HG03457 (cell line): Measurements from ENCODE around the gene PAX6.

Experiments used
- ATAC-seq: cut with Tn5 transposase; IDR thresholded peaks from one replicate; pipeline ENCODE4 v1.9.1; 2021; ENCODE audit warnings: moderate number of reproducible peaks; ENCODE audit not compliant: unreplicated experiment

Gene PAX6

DNA sequence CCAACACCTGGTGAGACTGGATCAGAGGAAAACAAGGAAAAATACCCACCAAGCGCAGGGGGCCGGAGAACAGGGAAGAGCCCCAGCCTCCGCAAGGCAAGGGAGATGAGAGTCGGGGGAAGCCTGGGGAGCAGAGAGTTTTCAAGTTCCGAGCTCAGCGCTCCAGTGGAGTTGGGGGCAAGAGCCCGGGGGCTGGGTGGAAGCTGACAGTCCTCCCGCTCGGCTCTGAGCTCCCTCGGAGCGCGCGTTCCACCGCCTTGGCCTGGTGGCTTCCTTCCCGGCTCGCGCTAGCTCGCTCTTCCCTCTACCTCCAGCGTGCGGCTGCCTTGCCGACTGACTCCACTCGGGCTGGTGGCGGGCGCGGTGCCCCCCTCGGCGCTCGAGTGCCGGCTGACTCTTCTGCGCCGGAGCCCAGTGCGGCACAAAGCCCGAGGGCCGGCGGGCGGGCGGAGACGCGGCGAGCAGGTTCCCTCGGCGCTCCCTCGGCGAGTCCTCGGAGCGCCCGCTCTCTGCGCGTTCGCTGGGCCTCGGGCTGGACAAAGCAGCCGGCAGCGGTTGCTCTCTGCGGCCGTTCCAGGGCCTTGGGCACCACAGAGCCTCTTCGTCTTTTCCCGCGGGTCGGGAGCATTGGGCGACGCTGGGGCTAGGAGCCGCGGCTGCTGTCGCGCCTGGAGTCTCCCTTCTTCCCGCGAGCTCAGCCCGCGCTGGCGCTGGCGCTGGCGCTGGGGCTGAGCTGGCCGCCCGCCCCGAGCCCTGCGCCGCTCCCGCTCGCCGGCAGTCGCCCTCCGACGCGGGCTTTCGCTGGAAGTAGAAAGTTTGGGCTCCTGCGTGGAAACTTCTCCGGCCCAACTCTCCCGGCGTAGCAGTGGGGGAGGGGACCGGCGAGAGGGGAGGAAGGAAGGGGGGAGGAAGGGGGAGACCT is 1.0 kb downstream of the PAX6 start:
- ATAC-seq = no peak

DNA sequence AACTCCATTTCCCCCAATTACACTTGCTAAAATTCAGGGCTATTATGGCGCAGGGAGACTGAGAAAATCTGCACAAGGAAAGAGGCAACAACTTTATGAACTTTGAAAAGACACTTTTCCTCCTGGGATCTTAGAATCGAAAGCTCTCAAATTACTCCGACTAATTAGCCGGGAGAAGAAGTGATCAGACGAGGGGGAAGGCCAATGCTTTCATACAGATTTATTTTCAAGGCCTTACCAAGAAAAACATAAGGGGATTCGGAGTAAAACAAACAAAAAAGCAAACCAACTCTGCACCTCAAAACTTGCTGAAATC is 1.6 kb downstream of the PAX6 start:
- ATAC-seq = no peak

DNA sequence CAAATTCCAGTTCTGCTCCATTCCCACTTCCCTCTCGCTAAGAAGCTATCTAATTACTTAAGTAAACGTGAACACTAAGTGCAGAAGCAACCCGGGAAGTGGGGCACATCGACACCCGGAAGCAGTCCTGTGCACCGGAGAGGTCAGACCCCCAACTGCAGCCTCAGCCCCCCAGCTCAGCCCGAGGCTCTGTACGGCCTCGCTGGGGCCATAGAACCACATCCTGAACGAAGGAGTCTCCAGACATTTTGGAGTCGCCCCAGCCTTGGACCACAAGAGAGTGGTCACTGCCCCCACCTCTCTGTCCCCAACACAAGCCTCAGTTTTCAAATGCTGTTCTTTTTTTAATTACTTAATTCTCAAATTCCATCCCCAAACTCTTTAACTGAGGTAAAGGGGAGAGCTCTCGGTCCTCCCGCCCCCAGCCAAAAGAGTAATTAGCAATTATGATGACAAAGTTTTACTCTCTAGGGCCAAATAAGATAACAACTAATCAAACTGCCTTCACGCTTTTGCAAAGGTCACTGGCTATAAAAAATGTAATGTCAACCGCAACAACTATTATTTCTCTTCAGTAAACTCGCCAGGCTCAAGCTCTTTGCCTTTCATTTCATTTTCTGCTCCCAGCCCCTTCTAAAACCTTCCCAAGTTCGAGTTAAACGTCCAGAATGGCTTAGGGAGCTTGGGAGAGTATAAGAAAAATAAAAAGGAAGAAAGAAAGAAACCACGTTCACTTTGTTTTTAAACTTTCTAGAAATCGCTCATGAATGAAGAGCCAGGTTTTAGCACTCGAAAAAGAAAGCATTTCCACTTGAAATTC is 2.2 kb downstream of the PAX6 start:
- no peak for ATAC-seq

DNA sequence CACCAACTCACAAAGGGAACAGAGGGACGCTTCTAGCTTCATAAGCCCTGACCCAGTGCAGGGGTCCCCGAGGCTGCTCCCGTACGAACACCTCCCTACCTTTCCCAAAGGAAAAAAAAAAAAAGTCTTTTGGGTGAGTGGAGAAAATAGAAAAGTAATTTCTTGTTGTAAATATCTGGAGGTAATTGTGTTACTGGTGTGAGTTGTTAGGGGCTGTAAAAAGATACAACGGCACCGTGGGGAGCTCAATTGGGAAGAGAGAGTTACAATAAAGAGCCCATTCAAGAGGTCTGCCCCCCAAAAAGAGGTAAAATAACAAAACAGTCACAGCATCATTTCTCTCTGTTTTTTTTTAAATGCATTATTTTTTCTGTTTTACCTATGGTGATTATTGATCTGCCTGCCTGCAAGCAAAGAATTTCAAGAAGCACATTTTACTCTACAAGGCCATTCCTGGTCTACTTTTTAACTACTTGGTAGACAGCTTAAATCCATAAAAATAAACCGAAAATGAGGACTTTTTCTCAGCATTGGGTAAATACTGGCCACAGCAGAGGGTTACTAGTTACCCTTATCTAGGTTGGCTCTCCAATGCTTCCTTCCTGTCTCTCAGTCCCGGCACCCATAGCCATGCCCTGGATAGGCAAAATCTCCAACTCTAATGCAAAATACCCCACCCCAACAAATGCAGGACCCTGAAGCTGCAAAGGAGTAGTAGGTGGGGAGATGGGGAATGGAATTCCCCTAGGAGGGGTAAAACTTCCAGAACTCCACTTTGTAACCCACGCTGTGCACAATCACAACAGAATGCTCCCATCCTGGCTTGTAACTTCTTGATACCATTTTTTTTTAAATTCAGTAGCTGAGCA is 3.1 kb downstream of the PAX6 start:
- ATAC-seq = no peak

DNA sequence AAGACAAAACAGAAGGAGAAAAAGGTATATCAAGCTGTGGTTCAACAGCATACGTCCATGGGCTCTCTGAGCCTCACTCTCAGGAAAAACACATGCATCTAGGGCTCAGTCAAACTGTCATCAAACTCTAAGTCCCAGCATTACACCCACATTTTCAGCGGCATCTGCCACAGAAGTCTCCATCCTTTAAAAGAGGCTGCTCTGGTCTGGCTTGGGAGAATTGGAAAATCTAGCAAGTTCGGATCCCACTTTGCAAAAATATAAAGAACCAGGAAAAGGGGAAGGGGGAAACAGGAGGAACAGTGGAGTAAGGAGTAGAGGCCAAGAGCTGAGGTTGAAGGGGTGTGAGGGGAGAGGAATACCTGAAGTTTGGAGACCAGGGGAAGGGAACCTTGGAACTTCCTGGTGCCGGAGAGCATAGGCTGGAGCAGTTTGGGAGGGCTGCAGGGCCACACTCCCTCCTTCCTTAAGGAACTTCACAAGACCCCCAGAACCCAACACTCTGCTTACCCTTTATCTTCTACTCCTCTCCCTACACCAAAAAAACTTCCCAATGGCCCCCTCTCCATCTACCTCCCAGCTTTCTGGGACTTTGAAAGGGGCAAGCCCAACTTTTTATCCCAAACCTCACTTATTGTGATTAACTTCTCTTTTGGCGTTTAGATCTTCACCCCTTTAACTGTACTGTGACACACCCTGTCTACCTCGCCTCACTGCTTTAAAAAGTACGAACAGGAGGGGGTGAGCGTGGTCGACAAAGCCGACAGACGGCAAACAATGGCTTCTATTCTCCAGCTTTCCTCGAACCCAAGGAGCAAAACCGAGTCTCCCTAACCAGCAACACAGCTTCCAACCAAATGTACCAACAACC is 4.0 kb downstream of the PAX6 start:
- no peak for ATAC-seq

DNA sequence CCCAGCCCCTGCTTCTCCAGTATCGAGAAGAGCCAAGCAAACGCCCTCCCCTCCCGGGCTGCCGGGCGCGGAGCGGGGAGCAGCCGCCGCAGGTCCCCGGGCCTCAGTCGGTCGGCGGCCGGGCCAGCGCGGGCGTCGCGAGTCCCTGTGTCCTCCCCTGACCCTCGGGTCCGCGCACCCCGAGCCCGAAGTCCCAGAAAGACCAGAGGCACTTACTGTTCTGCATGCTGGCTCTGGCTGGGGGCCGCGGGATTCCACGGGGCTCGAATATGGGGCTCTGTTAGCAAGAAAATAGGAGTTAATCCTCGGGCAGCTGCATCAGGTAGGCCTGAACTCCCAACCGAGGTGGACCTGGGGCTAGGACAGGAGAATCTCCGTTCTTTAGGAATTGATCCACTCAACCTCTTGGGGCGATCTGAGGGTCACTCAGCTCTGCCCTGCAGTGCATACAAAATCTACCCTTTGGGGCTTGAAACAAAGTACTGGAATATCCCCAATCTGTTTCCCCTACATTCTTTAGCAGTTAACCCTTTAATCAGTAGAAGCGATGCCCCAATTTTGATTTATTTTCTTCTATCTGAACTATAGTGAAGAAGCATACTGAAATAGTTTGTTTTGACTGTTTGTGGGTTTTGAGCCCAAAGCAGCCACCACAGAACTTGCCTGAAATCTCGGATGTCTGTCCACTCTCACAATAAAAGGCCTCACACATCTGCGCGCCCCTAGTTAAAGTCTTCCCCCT is 4.8 kb downstream of the PAX6 start:
- no peak for ATAC-seq

DNA sequence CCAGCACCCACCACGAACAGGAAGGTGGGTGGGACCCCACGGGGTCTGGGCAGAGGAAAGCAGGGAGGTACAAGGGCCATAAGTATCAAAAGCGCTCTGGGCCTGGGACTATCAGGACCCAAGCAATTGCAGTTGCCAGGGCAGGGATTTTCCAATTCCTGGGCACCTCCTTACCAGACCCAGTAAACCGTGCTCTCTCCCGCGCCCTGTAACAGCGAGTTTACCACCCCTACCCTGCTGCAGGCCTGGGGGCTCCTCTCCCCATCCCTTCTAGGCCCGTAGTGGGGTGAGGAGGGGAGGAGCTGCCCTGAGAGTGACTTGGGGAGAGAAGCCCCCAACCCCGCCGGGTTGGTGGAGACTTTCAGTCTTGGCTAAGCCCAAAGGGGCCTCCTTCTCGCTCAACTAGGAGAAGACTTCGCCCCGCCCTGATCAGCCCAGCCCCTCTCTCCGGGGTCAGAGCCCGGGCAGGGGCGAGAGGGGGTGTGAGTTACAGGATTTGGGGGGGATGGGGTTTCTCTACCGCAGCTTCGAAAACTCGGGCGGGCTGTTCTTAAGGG is 5.4 kb downstream of the PAX6 start:
- no peak for ATAC-seq

DNA sequence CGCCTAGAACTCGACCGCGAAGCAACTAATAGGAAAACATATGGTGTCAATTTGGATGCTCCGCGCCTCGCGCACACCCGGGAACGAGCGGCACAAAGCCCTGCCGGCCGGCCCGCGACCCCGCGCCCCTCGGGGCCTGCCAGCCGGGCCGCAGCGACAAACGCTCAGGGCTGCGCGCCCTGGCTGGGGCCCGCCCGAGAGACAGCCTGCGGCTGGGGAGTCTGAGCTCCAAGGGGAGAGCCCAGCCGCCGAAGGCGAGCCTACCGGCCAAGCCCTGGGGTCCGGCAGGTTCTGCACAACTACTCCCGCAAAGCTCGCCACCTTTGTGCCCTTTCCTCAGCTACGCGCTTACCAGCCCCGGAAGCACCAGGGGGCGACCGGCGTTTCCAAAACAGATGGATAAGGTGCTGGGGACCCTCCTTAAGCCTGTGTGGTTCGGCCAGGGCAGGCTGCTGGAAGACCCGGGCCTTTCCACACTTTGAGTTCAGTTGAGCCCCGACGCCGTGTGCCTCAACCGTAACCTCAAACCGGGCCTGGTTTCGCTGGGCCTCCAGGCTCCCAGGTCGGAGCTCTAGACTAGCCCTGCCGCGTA is 6.0 kb downstream of the PAX6 start:
- no peak for ATAC-seq

DNA sequence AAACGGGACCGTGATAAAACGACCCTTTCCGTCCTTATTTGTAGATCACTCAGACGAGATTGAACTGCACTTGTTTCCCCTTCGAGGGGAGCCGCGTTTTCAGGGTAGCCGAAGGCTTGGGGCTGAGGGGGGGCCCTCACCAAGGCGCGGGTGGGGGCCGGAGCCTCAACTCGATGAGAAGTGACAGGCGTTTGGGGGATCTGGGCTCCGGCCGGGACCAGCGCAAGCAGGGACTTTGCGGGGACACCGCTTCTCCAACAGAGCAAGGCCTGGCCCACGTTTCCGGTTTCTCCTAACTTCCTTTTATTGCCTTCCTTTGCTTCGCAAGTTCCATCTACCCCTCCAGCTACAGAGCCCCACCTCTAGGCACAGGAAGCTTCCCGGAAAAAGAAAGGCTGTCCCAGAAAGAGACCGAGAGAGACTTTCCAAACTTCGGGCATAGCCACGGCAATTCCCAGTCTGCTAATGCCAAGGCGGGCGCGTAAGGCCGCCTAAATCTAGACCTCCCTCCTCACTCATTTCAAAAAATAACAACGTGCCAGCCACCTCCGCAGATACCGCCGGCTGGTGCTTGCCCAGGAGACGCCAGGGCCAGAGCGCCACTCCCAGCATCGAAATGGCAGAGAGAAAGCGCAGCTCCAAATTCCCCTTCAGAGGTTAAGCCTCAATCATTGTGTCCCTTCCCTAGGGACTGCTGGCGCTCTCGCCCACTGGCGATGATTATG is 6.6 kb downstream of the PAX6 start:
- no peak for ATAC-seq

DNA sequence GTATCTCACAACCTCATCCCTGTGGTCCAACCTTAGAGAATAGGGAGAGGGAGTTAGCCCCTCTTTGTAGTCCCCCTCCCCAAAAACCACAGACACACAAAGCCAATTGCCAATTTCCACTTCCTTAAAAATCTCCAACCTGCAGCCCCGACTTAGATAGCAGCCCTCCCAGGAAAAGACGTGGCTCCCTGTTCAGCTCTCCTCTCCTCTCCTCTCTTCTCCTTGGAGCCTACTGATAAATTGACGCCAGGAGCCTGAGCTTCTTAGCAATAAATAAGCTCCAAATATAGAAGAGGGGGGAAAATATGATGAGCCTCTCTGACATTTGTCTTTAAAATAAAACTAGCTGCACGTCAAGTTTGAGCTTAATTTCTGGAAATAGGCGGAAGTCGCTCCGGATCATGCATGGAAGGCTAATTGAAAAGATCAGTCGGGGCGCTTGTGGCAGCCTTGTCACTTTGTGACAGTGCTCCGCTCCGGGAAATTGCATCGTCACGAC is 7.3 kb downstream of the PAX6 start:
- no peak for ATAC-seq

DNA sequence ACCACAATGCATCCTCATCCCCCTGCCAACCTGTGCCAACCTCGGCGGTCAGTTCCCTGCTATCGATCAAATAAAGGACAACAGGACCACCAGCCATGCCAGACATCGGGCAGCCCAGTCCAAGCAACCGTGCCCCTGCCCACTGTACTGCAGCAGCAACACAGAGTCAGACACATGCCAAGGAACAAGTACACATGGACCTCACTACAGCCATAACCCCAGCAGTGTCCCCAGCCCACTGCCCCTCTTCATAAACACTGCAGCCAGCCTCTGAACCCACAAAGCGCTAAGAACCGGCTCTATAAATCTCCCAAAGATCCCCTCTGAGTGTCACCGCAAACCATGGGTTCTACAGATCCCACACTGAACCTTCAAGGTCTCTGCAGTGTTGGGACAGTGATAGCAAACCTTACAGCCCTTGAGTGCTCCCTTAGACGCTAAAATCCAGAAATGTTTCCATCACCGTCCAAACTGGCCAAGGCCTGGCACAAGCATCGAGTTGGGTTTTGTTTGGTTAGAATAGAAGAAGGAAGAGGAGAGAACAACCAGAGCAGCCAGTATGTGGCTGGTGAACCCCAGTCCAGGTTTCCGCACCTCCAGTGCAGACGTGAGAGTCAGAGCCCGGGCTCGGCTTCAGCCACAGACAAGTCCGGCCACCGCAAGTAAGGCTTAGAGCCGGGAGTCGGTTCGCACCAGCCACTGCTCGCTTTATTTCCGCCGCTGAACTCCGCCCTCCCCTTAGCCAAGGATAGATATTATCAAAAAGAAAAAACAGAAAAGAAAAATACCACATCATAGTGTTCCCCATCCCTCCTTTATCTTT is 7.9 kb downstream of the PAX6 start:
- no peak for ATAC-seq

DNA sequence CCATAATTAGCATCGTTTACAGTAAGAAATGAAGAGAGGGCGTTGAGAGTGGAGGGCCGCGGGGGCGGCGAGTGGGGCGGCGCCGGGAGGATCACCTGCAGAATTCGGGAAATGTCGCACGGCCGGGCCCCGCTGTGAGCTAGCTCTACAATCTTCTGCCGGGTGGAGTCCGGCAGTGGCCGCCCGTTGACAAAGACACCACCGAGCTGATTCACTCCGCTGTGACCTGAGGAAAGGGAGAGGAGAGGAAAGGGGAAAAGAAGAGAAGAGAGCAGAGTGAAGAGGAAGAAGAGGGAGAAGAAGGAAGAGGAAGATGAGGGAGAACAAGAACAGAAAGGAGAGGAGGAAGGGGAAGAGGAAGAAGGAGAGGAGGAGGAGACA is 8.5 kb downstream of the PAX6 start:
- ATAC-seq = no peak

DNA sequence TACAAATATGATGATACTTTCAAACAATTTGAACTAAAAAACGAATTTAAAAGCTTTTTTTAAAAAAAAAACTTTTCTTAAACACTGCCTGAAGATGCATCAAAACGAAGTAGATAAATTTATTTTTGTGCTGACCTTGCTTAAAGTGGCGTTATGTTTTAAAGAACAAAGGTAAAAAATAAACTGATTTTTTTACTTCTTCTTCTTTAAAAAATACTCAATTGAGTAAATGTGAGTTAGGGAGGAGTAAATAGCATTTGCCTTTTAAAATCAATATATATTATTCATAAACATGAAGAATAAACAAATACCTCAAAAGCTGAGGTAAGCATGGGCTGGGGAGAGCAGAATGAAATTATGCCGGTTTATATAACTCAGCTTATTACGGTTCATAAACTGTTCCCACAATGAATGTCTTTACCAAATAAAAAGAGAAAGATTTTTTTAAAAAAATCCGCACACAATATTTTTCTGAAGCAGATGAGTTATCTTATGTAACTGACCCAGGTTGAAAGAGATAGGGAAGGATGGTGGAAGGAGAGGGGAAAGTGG is 9.0 kb downstream of the PAX6 start:
- no peak for ATAC-seq

DNA sequence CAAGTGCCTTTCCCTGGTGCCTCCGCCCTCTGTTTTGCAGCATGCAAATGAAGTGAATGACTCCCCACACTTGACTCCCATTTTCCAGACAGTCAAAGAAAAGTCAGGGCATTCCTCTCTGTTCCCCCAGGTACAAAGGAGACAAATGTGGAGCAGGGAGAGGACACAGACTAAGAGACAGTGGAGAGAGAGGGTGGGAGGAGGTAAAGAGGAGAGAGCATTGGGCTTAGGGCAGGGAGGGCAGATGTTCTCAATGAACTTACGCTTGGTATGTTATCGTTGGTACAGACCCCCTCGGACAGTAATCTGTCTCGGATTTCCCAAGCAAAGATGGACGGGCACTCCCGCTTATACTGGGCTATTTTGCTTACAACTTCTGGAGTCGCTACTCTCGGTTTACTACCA is 9.8 kb downstream of the PAX6 start:
- no peak for ATAC-seq

DNA sequence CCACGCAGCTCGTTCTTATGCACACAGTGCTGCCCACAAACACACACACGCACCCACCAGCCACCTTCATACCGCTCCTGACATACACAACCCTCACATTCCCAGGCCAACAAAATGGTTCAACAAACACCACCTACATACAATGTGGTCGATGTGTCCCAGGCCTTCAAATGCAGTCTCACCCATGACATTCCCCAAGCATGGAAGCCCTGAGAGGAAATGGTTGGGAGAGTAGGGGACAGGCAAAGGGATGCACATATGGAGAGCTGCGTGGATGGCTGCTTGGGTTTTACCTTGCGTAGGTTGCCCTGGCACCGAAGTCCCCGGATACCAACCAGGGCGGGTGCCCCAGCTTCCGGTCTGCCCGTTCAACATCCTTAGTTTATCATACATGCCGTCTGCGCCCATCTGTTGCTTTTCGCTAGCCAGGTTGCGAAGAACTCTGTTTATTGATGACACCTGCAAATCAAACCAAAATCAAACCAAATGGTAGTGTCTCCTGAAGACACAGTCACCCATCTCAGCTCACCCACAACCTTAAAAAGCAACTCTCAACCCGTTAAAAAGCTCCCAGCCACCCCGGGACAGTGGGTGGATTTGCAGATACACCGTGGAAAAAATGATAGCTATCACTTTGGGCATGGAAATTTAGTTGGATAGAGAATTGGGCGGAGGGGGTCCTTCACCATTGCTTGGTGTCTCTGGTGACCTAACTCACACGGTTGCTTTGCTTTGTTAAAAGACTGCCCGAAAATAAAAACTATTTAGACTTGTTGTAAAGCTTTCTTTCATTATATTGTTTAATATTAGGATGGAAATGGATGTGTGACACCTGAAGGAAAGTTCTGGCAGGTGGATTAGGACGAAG is 10.5 kb downstream of the PAX6 start:
- ATAC-seq = no peak
